HEK293 (cell line): ENCODE data around the gene TNNT2.

Source experiments
- CTCF ChIA-PET: fragments of 350-600 bp; formaldehyde crosslinking; extraction: SDS; loops from one replicate; lab custom pipeline; 2021; ENCODE audit warnings: antibody characterized with exemption; lab: Yijun Ruan, JAX
- POLR2A ChIA-PET: fragments of 300-600 bp; formaldehyde crosslinking; extraction: SDS; loops from one replicate; lab custom pipeline; 2020; ENCODE audit warnings: antibody characterized with exemption, inconsistent platforms; lab: Yijun Ruan, JAX
- H3K27ac ChIP-seq: fragments of 200-500 bp; sonication (Bioruptor generic); 2 replicates; pipeline ENCODE4 v1.5.1; 2014; ENCODE audit warnings: low read depth, low read length, control low read depth, inconsistent platforms; ENCODE audit errors: extremely low read depth
- H3K36me3 ChIP-seq, 2 experiments: fragments of 200-500 bp in 1 of 2; sonication (Bioruptor generic) in 1 of 2; 1 replicate in 1 of 2; 2 replicates in 1 of 2; pipeline ENCODE4 v1.5.1; 2014 to 2017; ENCODE audit warnings: inconsistent platforms in 2 of 2, low read length in 2 of 2; ENCODE audit not compliant: control insufficient read depth in 2 of 2, insufficient read depth in 1 of 2
- H3K4me1 ChIP-seq: fragments of 200-500 bp; sonication (Bioruptor generic); 2 replicates; pipeline ENCODE4 v1.5.1; 2014; ENCODE audit warnings: mild to moderate bottlenecking, low read length, inconsistent platforms; ENCODE audit not compliant: control insufficient read depth, insufficient read depth
- H3K4me3 ChIP-seq: 2 replicates; pipeline ENCODE4 v1.5.1; 2011; ENCODE audit warnings: low read depth, mild to moderate bottlenecking, control low read depth, low read length, moderate library complexity
- H3K9me3 ChIP-seq: fragments of 200-500 bp; sonication (Bioruptor generic); 2 replicates; pipeline ENCODE4 v1.5.1; 2014; ENCODE audit warnings: low read depth, low read length, inconsistent platforms; ENCODE audit not compliant: control insufficient read depth, insufficient read depth
- INSM2 ChIP-seq: fragments of 450-650 bp; formaldehyde crosslinking; IDR thresholded peaks from 2 replicates; pipeline ENCODE4 v1.5.1; 2016; ENCODE audit warnings: missing biosample characterization, missing genetic modification characterization
- ZBTB11 ChIP-seq: fragments of 450-650 bp; formaldehyde crosslinking; conservative IDR thresholded peaks from 2 replicates; pipeline ENCODE4 v1.5.1; 2016; ENCODE audit warnings: low read depth, missing biosample characterization, missing genetic modification characterization
- ZEB2 ChIP-seq: fragments of 450-650 bp; formaldehyde crosslinking; IDR thresholded peaks from 2 replicates; pipeline ENCODE4 v1.5.1; 2016; ENCODE audit warnings: missing biosample characterization, missing genetic modification characterization
- ZNF26 ChIP-seq: fragments of 450-650 bp; formaldehyde crosslinking; IDR thresholded peaks from 2 replicates; pipeline ENCODE4 v1.5.1; 2016; ENCODE audit warnings: missing biosample characterization, missing genetic modification characterization
- ZNF398 ChIP-seq: fragments of 450-650 bp; formaldehyde crosslinking; IDR thresholded peaks from 2 replicates; pipeline ENCODE4 v1.5.1; 2017; ENCODE audit warnings: missing biosample characterization, missing genetic modification characterization
- ZNF449 ChIP-seq: fragments of 450-650 bp; formaldehyde crosslinking; IDR thresholded peaks from 2 replicates; pipeline ENCODE4 v1.5.1; 2017; ENCODE audit warnings: missing biosample characterization, mild to moderate bottlenecking, missing genetic modification characterization, moderate library complexity
- ZNF473 ChIP-seq: fragments of 450-650 bp; formaldehyde crosslinking; IDR thresholded peaks from 2 replicates; pipeline ENCODE4 v1.5.1; 2017; ENCODE audit warnings: missing biosample characterization, missing genetic modification characterization
- ZNF48 ChIP-seq: fragments of 450-650 bp; formaldehyde crosslinking; IDR thresholded peaks from 2 replicates; pipeline ENCODE4 v1.5.1; 2016; ENCODE audit warnings: missing biosample characterization, missing genetic modification characterization
- ZNF518A ChIP-seq: fragments of 450-650 bp; formaldehyde crosslinking; conservative IDR thresholded peaks from 2 replicates; pipeline ENCODE4 v1.5.1; 2016; ENCODE audit warnings: low read depth, missing biosample characterization, missing genetic modification characterization
- ZNF558 ChIP-seq: fragments of 450-650 bp; formaldehyde crosslinking; IDR thresholded peaks from 2 replicates; pipeline ENCODE4 v1.5.1; 2016; ENCODE audit warnings: missing biosample characterization, missing genetic modification characterization
- ZNF658 ChIP-seq: fragments of 450-650 bp; formaldehyde crosslinking; IDR thresholded peaks from 2 replicates; pipeline ENCODE4; 2016; ENCODE audit warnings: missing biosample characterization, missing genetic modification characterization

TNNT2 gene

GRCh38 chr1:201329801-201330200 is 47.7 kb downstream of the TNNT2 start:
- H3K36me3 ChIP-seq, result no peaks in the 10 kb centered on the region
- CTCF ChIA-PET, result interaction anchor here (1.2 to 2.2 kb wide), 4 partner anchors 17 to 76 kb away, joined by 3 to 8 read pairs (median 4); no protein-coding TSS in a partner anchor
- no peak overlapping the region for H3K4me3 ChIP-seq
- H3K27ac ChIP-seq, result no peak overlapping the region
- no peaks in the 10 kb centered on the region for H3K9me3 ChIP-seq
- H3K4me1 ChIP-seq, result no peaks in the 10 kb centered on the region
- TF ChIP-seq ZNF48, result no peak
- TF ChIP-seq ZNF449 (tag by site-specific recombination), result 0 out of 2 replicates have a peak, but pooled peaks have one; percentile 26
- no peak for TF ChIP-seq ZEB2 (tag by site-specific recombination)
- TF ChIP-seq, all 188 proteins: peak for 1
- POLR2A ChIA-PET, result interaction anchor here (0.6 to 0.9 kb wide), 2 partner anchors 12 to 581 kb away, joined by 4 read pairs; no protein-coding TSS in a partner anchor

- Histone ChIP-seq H3K4me3 (no peak overlapping the region), H3K36me3 (no peaks in the 10 kb centered on the region), H3K27ac (no peak overlapping the region), H3K9me3 (no peaks in the 10 kb centered on the region), H3K4me1 (no peaks in the 10 kb centered on the region)
- TF ChIP-seq ZNF398 (tag by site-specific recombination) (no peak), ZNF26 (tag by site-specific recombination) (no peak), ZNF658 (tag by site-specific recombination) (no peak), INSM2 (tag by site-specific recombination) (no peak), ZNF518A (no peak)
- ChIA-PET CTCF (interaction anchor here (0.8 to 2.2 kb wide), 5 partner anchors 17 to 75 kb away, joined by 3 to 8 read pairs (median 3); no protein-coding TSS in a partner anchor), POLR2A (no interaction called here)
Measured at GRCh38 chr1:201329286-201329685, 48.2 kb downstream of the TNNT2 start.

- ChIA-PET POLR2A (no interaction called here), CTCF (interaction anchor here (0.6 to 2.2 kb wide), 6 partner anchors 16 to 75 kb away, joined by 3 to 8 read pairs (median 3); no protein-coding TSS in a partner anchor)
- TF ChIP-seq ZNF558 (tag by site-specific recombination) (no peak), ZNF473 (tag by site-specific recombination) (no peak), ZBTB11 (tag by site-specific recombination) (no peak)
- Histone ChIP-seq H3K27ac (no peak overlapping the region), H3K9me3 (no peaks in the 10 kb centered on the region), H3K4me1 (no peaks in the 10 kb centered on the region), H3K36me3 (no peaks in the 10 kb centered on the region), H3K4me3 (no peak overlapping the region)
Measured at GRCh38 chr1:201328576-201328975, 48.9 kb downstream of the TNNT2 start.
